ENCODE results near the gene ARHGAP44. TPM values are rescaled to one million over a fixed set of nuclear protein-coding genes. Genes with fewer than 3 reads are reported as not detected.

ARHGAP44 gene
- total and polyA plus RNA-seq, 2 of the 4 experiments (the other 2 are of a cell fraction), result 0.54 to 1.0 TPM

DNA sequence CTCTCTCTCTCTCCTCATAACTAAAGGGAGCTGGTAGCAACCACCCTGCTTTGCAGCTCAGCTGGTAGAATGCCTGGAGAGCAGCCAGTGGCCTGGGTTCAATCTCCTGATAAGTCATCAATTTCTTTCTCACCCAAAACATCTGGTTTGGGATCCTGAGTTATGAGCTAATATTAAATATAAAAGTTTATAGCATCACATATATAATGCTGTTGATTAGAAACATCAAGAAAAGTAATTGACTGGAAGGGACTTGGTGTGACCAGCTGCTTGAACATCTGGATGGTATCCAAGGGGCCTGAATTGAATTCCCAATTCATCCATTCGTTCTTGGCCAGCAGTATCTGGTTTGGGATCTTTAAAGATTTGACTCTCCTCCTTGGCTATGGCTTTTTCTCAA lies 240.8 kb downstream of the ARHGAP44 start:
- POLR2A ChIA-PET (ENCODE audit: unreplicated experiment), result no interaction called here
- dilution Hi-C loops (cut with HindIII; ENCODE audit: low sequenced_read_pairs, unreplicated experiment), result no loop called here

More for the DNA sequence above, 240.8 kb downstream of the ARHGAP44 start:
- Histone ChIP-seq H4K8ac (ENCODE audit: low read depth in 2 of 2, low read length in 2 of 2) (no peak overlapping the region), H3K27ac (ENCODE audit: insufficient read depth, low read length) (no peak overlapping the region), H2BK5ac (ENCODE audit: low read depth, low read length, poor library complexity, severe bottlenecking) (no peak overlapping the region), H3K23ac (ENCODE audit: low read depth, low read length) (no peak overlapping the region), H3K4me1 (ENCODE audit: control insufficient read depth, insufficient read depth, low read length) (no peaks in the 10 kb centered on the region), H2AK9ac (replicated peaks; ENCODE audit: low read depth, low read length, poor library complexity) (no peak overlapping the region), H4K5ac (ENCODE audit: low read depth, low read length) (no peak overlapping the region), H3K9me3 (ENCODE audit: control insufficient read depth, insufficient read depth, low read length) (no peaks in the 10 kb centered on the region), H3K27me3 (ENCODE audit: control insufficient read depth, insufficient read depth, low read length) (peaks cover 8% of the 10 kb centered on the region), H4K91ac (ENCODE audit: insufficient read depth, low read depth, low read length) (no peak overlapping the region), H2BK15ac (ENCODE audit: low read depth, low read length) (no peak overlapping the region), H3K14ac (replicated peaks; ENCODE audit: low read depth, low read length) (no peak overlapping the region), H3K4me2 (ENCODE audit: low read depth, low read length) (no peak overlapping the region), H2AK5ac (ENCODE audit: low read depth, low read length) (no peak overlapping the region), H3K9me1 (ENCODE audit: insufficient read depth, low read length) (peaks cover 2% of the 10 kb centered on the region; the same call in 1 of the 2 replicates), H2AFZ (replicated peaks; ENCODE audit: low read length, poor library complexity) (no peak overlapping the region), H3K36me3 (ENCODE audit: control insufficient read depth, insufficient read depth, low read length) (no peaks in the 10 kb centered on the region), H2BK120ac (ENCODE audit: low read depth, low read length) (no peak overlapping the region), H2BK20ac (ENCODE audit: low read depth, low read length) (no peak overlapping the region), H3K18ac (ENCODE audit: low read depth, low read length) (no peak overlapping the region), H3K79me1 (ENCODE audit: low read depth in 1 of 2, low read length in 2 of 2) (no peaks in the 10 kb centered on the region), H3K9ac (ENCODE audit: low read depth, low read length) (no peak overlapping the region), H3K56ac (ENCODE audit: extremely low read depth, insufficient read depth, low read length) (no peak overlapping the region), H3K4me3 (ENCODE audit: insufficient read depth, low read depth, low read length) (no peak overlapping the region), H3K4ac (ENCODE audit: low read depth, low read length) (no peak overlapping the region), H4K20me1 (ENCODE audit: insufficient read depth, low read length) (no peaks in the 10 kb centered on the region)
- TF ChIP-seq FOS (IDR thresholded peaks at IDR 0.05; ENCODE audit: low read depth, low read length), result no peak
- no peak for TF ChIP-seq MAZ (IDR thresholded peaks at IDR 0.05; ENCODE audit: borderline replicate concordance, low read depth, low read length)
- DNase-seq (no peak), ATAC-seq (ENCODE audit: low read depth) (no peak)
- BruUV-seq (replicated peaks), result no TSS peak
- in situ Hi-C loops (cut with MboI; ENCODE audit: low sequenced_read_pairs) (no loop called here), intact Hi-C loops (cut with micrococcal nuclease) (loop anchor here (1.0 to 10.0 kb wide), 3 partner anchors 564 to 1895 kb away; partner anchors contain the start of gene HS3ST3B1)
- CTCF ChIA-PET, result interaction anchor here (1.1 to 4.4 kb wide), 2 partner anchors 10 to 11 kb away, joined by 5 to 16 read pairs; partner anchors contain the start of gene ELAC2
- WGBS, 2 experiments (ENCODE audit: extremely low coverage in 2 of 2, insufficient read length in 1 of 2), result no CpG with 5 or more reads among the region's 1 CpG

Measured in IMR-90 (cell line).